Spleen (tissue), 11 donors: ENCODE results near the gene TSKU. TPM values are rescaled to one million over a fixed set of nuclear protein-coding genes. Genes with fewer than 3 reads are reported as not detected.

Source experiments
- DNase-seq: peaks from one replicate; pipeline ENCODE4 v3.0.0-alpha.2; 2020
- H3K27ac ChIP-seq, 8 donors: fragments of 200-600 bp; sonication (generic) in 7 of 8; 1 replicate in 4 of 8; 2 replicates in 4 of 8; pipeline versions ENCODE4 v1.5.0 to v1.8.0; 2016 to 2021; ENCODE audit warnings: inconsistent platforms in 4 of 8, mild to moderate bottlenecking in 4 of 8, moderate library complexity in 1 of 8
- H3K27me3 ChIP-seq, 7 donors: fragments of 200-600 bp; sonication (generic) in 6 of 7; replicated peaks in 1 of 7; 1 replicate in 4 of 7; 2 replicates in 3 of 7; pipeline versions ENCODE4 v1.5.0 to v1.8.0; 2016 to 2021; ENCODE audit warnings: inconsistent platforms in 3 of 7, mild to moderate bottlenecking in 1 of 7
- H3K36me3 ChIP-seq, 6 donors: fragments of 200-600 bp; sonication (generic) in 5 of 6; 1 replicate in 4 of 6; 2 replicates in 2 of 6; pipeline versions ENCODE4 v1.5.0 to v1.8.0; 2016 to 2021; ENCODE audit warnings: inconsistent platforms in 2 of 6
- H3K4me1 ChIP-seq, 6 donors: fragments of 200-600 bp; sonication (generic) in 5 of 6; 1 replicate in 3 of 6; 2 replicates in 3 of 6; pipeline versions ENCODE4 v1.5.0 to v1.8.0; 2016 to 2021; ENCODE audit warnings: inconsistent platforms in 3 of 6
- H3K4me3 ChIP-seq, 8 donors: fragments of 200-600 bp; sonication (generic) in 7 of 8; 1 replicate in 4 of 8; 2 replicates in 4 of 8; pipeline versions ENCODE4 v1.5.0 to v1.8.0; 2016 to 2021; ENCODE audit warnings: inconsistent platforms in 4 of 8, mild to moderate bottlenecking in 4 of 8, moderate library complexity in 2 of 8
- H3K9me3 ChIP-seq, 8 donors: fragments of 200-600 bp; sonication (generic) in 7 of 8; 1 replicate in 4 of 8; 2 replicates in 4 of 8; pipeline versions ENCODE4 v1.5.0 to v1.8.0; 2016 to 2021; ENCODE audit warnings: inconsistent platforms in 4 of 8
- CTCF ChIP-seq, 11 experiments: fragments of 200-600 bp in 7 of 11; fragments of 450-650 bp in 4 of 11; sonication (generic) in 4 of 11; IDR thresholded peaks in 8 of 11; conservative IDR thresholded peaks in 3 of 11; 1 replicate in 7 of 11; 2 replicates in 4 of 11; pipeline versions ENCODE4 v1.4.0 to v1.8.0; 2016 to 2021; ENCODE audit warnings: antibody characterized with exemption in 11 of 11, inconsistent platforms in 4 of 11, mild to moderate bottlenecking in 1 of 11
- POLR2A ChIP-seq, 3 donors: fragments of 450-650 bp; IDR thresholded peaks; one replicate each; pipeline ENCODE4 v1.5.1; 2017; ENCODE audit warnings: antibody characterized with exemption in 3 of 3, mild to moderate bottlenecking in 1 of 3
- POLR2AphosphoS5 ChIP-seq, 3 donors: sonication (generic); formaldehyde crosslinking; IDR thresholded peaks; one replicate each; pipeline ENCODE4 v1.5.1; 2017; ENCODE audit warnings: antibody characterized with exemption in 3 of 3
- WGBS, 5 donors: extraction: QIAGEN DNeasy Blood & Tissue Kit in 3 of 5; methylation state at CpG; one replicate each; pipeline versions ENCODE4 v1.1.5 to v1.1.7; 2013 to 2018; 5-methylcytosine and 5-hydroxymethylcytosine counted together
- intact Hi-C: fragments of 100-400 bp; cut with DNase I; formaldehyde crosslinking; loops from one replicate; pipeline ENCODE4 v1.15.0; 2023; ENCODE audit warnings: low total_unique reads
- polyA plus RNA-seq, 3 donors: library from polyadenylated mRNA; stranded (reverse); fragments of 200-250 nt; gene quantifications; one replicate each; pipeline ENCODE4 v1.2.1, GENCODE V29; 2013
- total RNA-seq, 7 donors: library from RNA; depleted of rRNA in 3 of 7; stranded (reverse); fragments of >200 nt in 3 of 7; fragmentation: NEBNext Ultra II Directional in 4 of 7; extraction: Animal tissue kit (Norgen Biotek cat#: 25700) in 4 of 7; gene quantifications; one replicate each; pipeline versions ENCODE4 v1.1.0 to v1.2.1, GENCODE V29; 2016 to 2021
- donor health status: healthy with polysubstance abuse.
- donor health status: DM: no; HTN: no; CAD: no; lungs with moderate emphysema.
- donor health status: DM: no; HTN: no; CAD: no.
- donor health status: Bipolar disorder and iron deficiency.
- donor health status: healthy.
- donor health status: DM: no; HTN: no; CAD: no.
- donor health status: DM: yes; HTN: yes; CAD: no.

Gene TSKU
- total and polyA plus RNA-seq, 10 donors: 1.1 to 18.6 (median 11.4) TPM

GRCh38 chr11:76778874-76779273 lies 4.3 kb upstream of the TSKU start:
- Histone ChIP-seq H3K4me1 (peaks cover 0 to 42% (median 16%) of the 10 kb centered on the region in 6 donors), H3K27ac (no peak overlapping the region), H3K4me3 (no peak overlapping the region), H3K36me3 (no peaks in the 10 kb centered on the region), H3K27me3 (peaks cover 0 to 61% (median 8%) of the 10 kb centered on the region in 7 donors), H3K9me3 (peaks cover 4 to 34% (median 29%) of the 10 kb centered on the region in 8 donors)
- no peak for DNase-seq
- WGBS, 5 donors: 79 to 93% (median 88%) methylated on average over 3 of the region's 3 CpGs
- no peak for TF ChIP-seq CTCF (IDR thresholded peaks at IDR 0.05 in 8 of 11, conservative IDR thresholded peaks at IDR 0.05 in 3 of 11)
- no peak for TF ChIP-seq POLR2AphosphoS5 (IDR thresholded peaks at IDR 0.05)
- no peak for TF ChIP-seq POLR2A (IDR thresholded peaks at IDR 0.05)
- intact Hi-C loops: no loop called here

GRCh38 chr11:76781046-76781801 lies 1.9 kb upstream of the TSKU start:
- Histone ChIP-seq H3K27me3 (peaks cover 0 to 78% (median 16%) of the 10 kb centered on the region in 7 donors), H3K4me3 (no peak overlapping the region), H3K27ac (peak overlapping the region in 5 of 8 donors; percentile 0 to 85 (median 25)), H3K36me3 (no peaks in the 10 kb centered on the region), H3K4me1 (peaks cover 0 to 56% (median 27%) of the 10 kb centered on the region in 6 donors), H3K9me3 (peaks cover 4 to 21% (median 16%) of the 10 kb centered on the region in 8 donors)
- intact Hi-C loops: no loop called here
- DNase-seq: peak; percentile 33
- WGBS, 5 donors: 44 to 77% (median 74%) methylated on average over 8 of the region's 8 CpGs
- TF ChIP-seq POLR2AphosphoS5 (IDR thresholded peaks at IDR 0.05) (no peak), POLR2A (IDR thresholded peaks at IDR 0.05) (no peak), CTCF (IDR thresholded peaks at IDR 0.05 in 8 of 11, conservative IDR thresholded peaks at IDR 0.05 in 3 of 11) (no peak)

DNA sequence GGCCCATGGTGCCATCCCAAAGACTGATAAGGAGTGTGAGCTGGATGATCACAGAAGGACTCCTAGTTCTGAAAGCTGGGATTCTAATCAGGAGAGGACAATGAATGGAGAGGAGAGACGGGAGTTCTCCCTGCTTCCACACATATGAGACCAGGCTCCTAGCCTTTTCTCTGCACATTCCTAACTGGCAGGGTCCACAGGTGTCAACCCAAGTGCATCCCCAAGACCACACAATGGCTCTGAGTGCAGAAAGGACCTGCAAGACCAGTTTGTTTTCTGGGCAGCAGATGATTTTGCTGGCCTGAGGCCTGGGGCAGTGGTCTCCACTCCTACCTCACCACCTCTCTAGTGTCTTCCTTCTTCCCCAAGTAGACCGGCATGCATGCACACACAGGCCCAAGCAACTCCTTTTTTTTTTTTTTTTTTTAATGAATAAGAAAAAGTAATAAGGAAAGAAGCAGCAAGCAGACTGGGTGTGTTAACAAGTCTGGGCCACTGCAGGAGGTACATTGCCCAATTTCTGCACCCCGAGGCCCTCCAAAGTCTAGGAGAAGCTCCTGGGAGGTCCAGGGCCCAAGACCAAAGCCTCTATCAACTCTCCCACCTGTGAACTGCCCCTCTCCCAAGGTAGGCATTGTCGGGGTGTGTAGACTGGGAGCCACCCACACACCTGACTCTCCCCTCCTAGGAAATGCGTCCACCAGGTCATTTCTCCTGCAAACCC lies 1.2 kb upstream of the TSKU start:
- peak overlapping the region in 6 of 8 donors; percentile 25 to 82 (median 58) for H3K4me3 ChIP-seq
- 59 to 80% (median 69%) methylated on average over 5 of the region's 5 CpGs for WGBS, 5 donors
- intact Hi-C loops: no loop called here
- H3K4me1 ChIP-seq: peaks cover 0 to 63% (median 27%) of the 10 kb centered on the region in 6 donors
- peaks cover 0 to 14% (median 9%) of the 10 kb centered on the region in 8 donors for H3K9me3 ChIP-seq
- no peaks in the 10 kb centered on the region for H3K36me3 ChIP-seq
- H3K27ac ChIP-seq: peak overlapping the region in 7 of 8 donors; percentile 65 to 88 (median 85)
- DNase-seq: peak; percentile 33
- peaks cover 0 to 78% (median 16%) of the 10 kb centered on the region in 7 donors for H3K27me3 ChIP-seq
- TF ChIP-seq CTCF (IDR thresholded peaks at IDR 0.05 in 8 of 11, conservative IDR thresholded peaks at IDR 0.05 in 3 of 11): no peak
- TF ChIP-seq POLR2AphosphoS5 (IDR thresholded peaks at IDR 0.05): no peak
